Endodermal cell (in vitro differentiated cells): ENCODE measurements around the gene SYNJ2BP. TPM values are rescaled to one million over a fixed set of nuclear protein-coding genes. Genes with fewer than 3 reads are reported as not detected.

ENCODE experiments used
- DNase-seq: peaks from one replicate; pipeline ENCODE4 v3.0.0-alpha.2; 2017
- H3K27ac ChIP-seq: 2 replicates; pipeline ENCODE4 v1.5.1; 2013; ENCODE audit warnings: mild to moderate bottlenecking, low read depth, low read length, moderate library complexity
- H3K27me3 ChIP-seq: 2 replicates; pipeline ENCODE4 v1.6.1; 2013; ENCODE audit warnings: mild to moderate bottlenecking, low read length, moderate library complexity; ENCODE audit not compliant: insufficient read depth, control insufficient read depth, poor library complexity, severe bottlenecking
- H3K36me3 ChIP-seq: 2 replicates; pipeline ENCODE4 v1.7.0; 2013; ENCODE audit warnings: mild to moderate bottlenecking, low read length, moderate library complexity; ENCODE audit not compliant: control insufficient read depth, insufficient read depth
- H3K4me1 ChIP-seq: one replicate; pipeline ENCODE4 v1.7.0; 2013; ENCODE audit warnings: low read length; ENCODE audit not compliant: control insufficient read depth, insufficient read depth
- H3K4me3 ChIP-seq: 2 replicates; pipeline ENCODE4 v1.5.1; 2013; ENCODE audit warnings: mild to moderate bottlenecking, low read length, moderate library complexity
- H3K9ac ChIP-seq: 2 replicates; pipeline ENCODE4 v1.6.1; 2013; ENCODE audit warnings: mild to moderate bottlenecking, low read length, moderate library complexity; ENCODE audit not compliant: poor library complexity, severe bottlenecking; ENCODE audit errors: extremely low read depth
- H3K9me3 ChIP-seq: 2 replicates; pipeline ENCODE4 v1.6.1; 2013; ENCODE audit warnings: mild to moderate bottlenecking, low read length, moderate library complexity; ENCODE audit not compliant: control insufficient read depth
- H3K27ac Mint-ChIP-seq: 2 replicates; pipeline ENCODE4 v1.8.0; 2020; ENCODE audit warnings: mixed read lengths
- H3K27me3 Mint-ChIP-seq: 2 replicates; pipeline ENCODE4 v1.8.0; 2021; ENCODE audit warnings: mild to moderate bottlenecking, mixed read lengths; ENCODE audit not compliant: insufficient read depth
- H3K36me3 Mint-ChIP-seq: 2 replicates; pipeline ENCODE4 v1.8.0; 2020; ENCODE audit warnings: low read depth, mixed read lengths
- H3K4me1 Mint-ChIP-seq: 2 replicates; pipeline ENCODE4 v1.8.0; 2020; ENCODE audit warnings: mixed read lengths
- H3K4me3 Mint-ChIP-seq: 2 replicates; pipeline ENCODE4 v1.8.0; 2020; ENCODE audit warnings: mild to moderate bottlenecking, moderate library complexity, mixed read lengths
- H3K9me3 Mint-ChIP-seq: 2 replicates; pipeline ENCODE4 v1.8.0; 2020; ENCODE audit warnings: mild to moderate bottlenecking, mixed read lengths
- CTCF ChIP-seq: fragments of 200-600 bp; sonication (generic); conservative IDR thresholded peaks from 2 replicates; pipeline ENCODE4 v1.5.0; 2021; ENCODE audit warnings: antibody characterized with exemption, mild to moderate bottlenecking
- WGBS, 2 experiments: methylation state at CpG; one replicate each; pipeline versions ENCODE4 v1.1.5 to v1.1.7; 2013; ENCODE audit warnings: missing lambda C conversion rate in 2 of 2, mixed read lengths in 1 of 2; ENCODE audit not compliant: insufficient coverage in 1 of 2, insufficient read length in 1 of 2; 5-methylcytosine and 5-hydroxymethylcytosine counted together
- total RNA-seq, 2 donors: library from RNA; stranded (reverse); fragmentation: NEBNext Ultra II Directional in 1 of 2; extraction: Animal tissue kit (Norgen Biotek cat#: 25700) in 1 of 2; gene quantifications; 2 replicates in 1 of 2; 3 replicates in 1 of 2; pipeline ENCODE4 v1.2.1, GENCODE V29; 2021

Gene SYNJ2BP
- total RNA-seq, 2 donors from 2014 or later, result 31.0 to 40.6 TPM

- Histone ChIP-seq H3K27me3 (no peaks in the 10 kb centered on the region), H3K9ac (no peak overlapping the region), H3K4me1 (peaks cover 5% of the 10 kb centered on the region), H3K4me3 (no peak overlapping the region), H3K27ac (no peak overlapping the region), H3K9me3 (peaks cover 6% of the 10 kb centered on the region), H3K36me3 (peaks cover 44% of the 10 kb centered on the region)
- no peak overlapping the region for H3K27ac Mint-ChIP-seq
- DNase-seq, result no peak
- H3K4me3 Mint-ChIP-seq, result no peak overlapping the region
- peaks cover 3% of the 10 kb centered on the region for H3K9me3 Mint-ChIP-seq
- 64 to 89% methylated on average over 2 to 3 of the region's 3 CpGs for WGBS, 2 experiments
- H3K36me3 Mint-ChIP-seq, result peaks cover 42% of the 10 kb centered on the region
- no peaks in the 10 kb centered on the region for H3K27me3 Mint-ChIP-seq
- peaks cover 4% of the 10 kb centered on the region for H3K4me1 Mint-ChIP-seq
- no peak for TF ChIP-seq CTCF
These were observed 24.2 kb downstream of the SYNJ2BP start for GRCh38 chr14:70392676-70393075.

GRCh38 chr14:70391493-70392391, 25.1 kb downstream of the SYNJ2BP start:
- WGBS, 2 experiments, result 96 to 100% methylated on average over 4 to 6 of the region's 6 CpGs
- Histone ChIP-seq H3K9me3 (no peaks in the 10 kb centered on the region), H3K4me3 (no peak overlapping the region), H3K27me3 (no peaks in the 10 kb centered on the region), H3K27ac (no peak overlapping the region), H3K9ac (no peak overlapping the region), H3K4me1 (peaks cover 5% of the 10 kb centered on the region), H3K36me3 (peaks cover 42% of the 10 kb centered on the region)
- no peaks in the 10 kb centered on the region for H3K27me3 Mint-ChIP-seq
- H3K36me3 Mint-ChIP-seq, result peaks cover 46% of the 10 kb centered on the region
- DNase-seq, result no peak
- peaks cover 4% of the 10 kb centered on the region for H3K4me1 Mint-ChIP-seq
- TF ChIP-seq CTCF, result no peak
- H3K4me3 Mint-ChIP-seq, result no peak overlapping the region
- peak overlapping the region; percentile 58 for H3K27ac Mint-ChIP-seq
- H3K9me3 Mint-ChIP-seq, result peaks cover 3% of the 10 kb centered on the region

GRCh38 chr14:70382536-70382935, 34.4 kb downstream of the SYNJ2BP start:
- Mint-ChIP-seq H3K27me3 (no peaks in the 10 kb centered on the region), H3K4me1 (peaks cover 9% of the 10 kb centered on the region), H3K36me3 (peaks cover 24% of the 10 kb centered on the region), H3K4me3 (no peak overlapping the region), H3K27ac (no peak overlapping the region), H3K9me3 (no peaks in the 10 kb centered on the region)
- no peak for DNase-seq
- Histone ChIP-seq H3K9me3 (no peaks in the 10 kb centered on the region), H3K27me3 (no peaks in the 10 kb centered on the region), H3K4me1 (peaks cover 4% of the 10 kb centered on the region), H3K36me3 (peaks cover 50% of the 10 kb centered on the region), H3K9ac (no peak overlapping the region), H3K4me3 (no peak overlapping the region), H3K27ac (no peak overlapping the region)
- WGBS, 2 experiments, result 77 to 88% methylated on average over 1 to 2 of the region's 2 CpGs
- no peak for TF ChIP-seq CTCF
